ENCODE results near the gene RANBP3. TPM values are rescaled to one million over a fixed set of nuclear protein-coding genes. Genes with fewer than 3 reads are reported as not detected.

Gene RANBP3
- total RNA-seq, 2 donors from 2014 or later, result 52.1 to 62.7 TPM

GRCh38 chr19:5894704-5895349, 83.1 kb downstream of the RANBP3 start:
- no peaks in the 10 kb centered on the region for H3K9me3 ChIP-seq
- no peak overlapping the region for H3K4me3 ChIP-seq
- TF ChIP-seq CTCF (IDR thresholded peaks at IDR 0.05), result no peak
- intact Hi-C loops (cut with DNase I), result loop anchor here (5.0 kb wide), 1 partner anchor 73 kb away; no protein-coding TSS in a partner anchor
- peaks cover 5% of the 10 kb centered on the region for H3K27me3 ChIP-seq
- no peaks in the 10 kb centered on the region for H3K4me1 ChIP-seq
- no peak for DNase-seq
- H3K27ac ChIP-seq, result no peak overlapping the region
- H3K9ac ChIP-seq (ENCODE audit: low read depth in 2 of 2, low read length in 2 of 2), result no peak overlapping the region
- H3K36me3 ChIP-seq, result no peaks in the 10 kb centered on the region

GRCh38 chr19:5893907-5894703, 83.8 kb downstream of the RANBP3 start:
- H3K27me3 ChIP-seq, result peaks cover 5% of the 10 kb centered on the region
- intact Hi-C loops (cut with DNase I), result loop anchor here (2.0 to 5.0 kb wide), 2 partner anchors 72 to 89 kb away; partner anchors contain the start of gene NRTN
- H3K27ac ChIP-seq, result no peak overlapping the region
- no peak for TF ChIP-seq CTCF (IDR thresholded peaks at IDR 0.05)
- no peaks in the 10 kb centered on the region for H3K36me3 ChIP-seq
- no peak overlapping the region for H3K4me3 ChIP-seq
- H3K4me1 ChIP-seq, result no peaks in the 10 kb centered on the region
- H3K9ac ChIP-seq (ENCODE audit: low read depth in 2 of 2, low read length in 2 of 2), result no peak overlapping the region
- no peaks in the 10 kb centered on the region for H3K9me3 ChIP-seq
- no peak for DNase-seq

GRCh38 chr19:5893296-5893903, 84.5 kb downstream of the RANBP3 start:
- intact Hi-C loops (cut with DNase I), result loop anchor here (2.0 to 5.0 kb wide), 2 partner anchors 71 to 89 kb away; partner anchors contain the start of gene NRTN
- H3K9me3 ChIP-seq, result no peaks in the 10 kb centered on the region

GRCh38 chr19:5892772-5893275, 85.1 kb downstream of the RANBP3 start:
- Histone ChIP-seq H3K27me3 (peaks cover 5% of the 10 kb centered on the region), H3K27ac (no peak overlapping the region), H3K4me3 (no peak overlapping the region), H3K9ac (ENCODE audit: low read depth in 2 of 2, low read length in 2 of 2) (no peak overlapping the region), H3K9me3 (no peaks in the 10 kb centered on the region), H3K4me1 (no peaks in the 10 kb centered on the region), H3K36me3 (no peaks in the 10 kb centered on the region)
- DNase-seq, result no peak
- intact Hi-C loops (cut with DNase I), result loop anchor here (2.0 to 5.0 kb wide), 2 partner anchors 71 to 88 kb away; partner anchors contain the start of gene NRTN
- TF ChIP-seq CTCF (IDR thresholded peaks at IDR 0.05), result no peak

More at GRCh38 chr19:5893296-5893903, 84.5 kb downstream of the RANBP3 start:
- H3K27me3 ChIP-seq, result peaks cover 5% of the 10 kb centered on the region
- no peak overlapping the region for H3K4me3 ChIP-seq
- no peaks in the 10 kb centered on the region for H3K4me1 ChIP-seq
- no peak for DNase-seq
- H3K36me3 ChIP-seq, result no peaks in the 10 kb centered on the region
- no peak overlapping the region for H3K27ac ChIP-seq
- H3K9ac ChIP-seq (ENCODE audit: low read depth in 2 of 2, low read length in 2 of 2), result no peak overlapping the region
- no peak for TF ChIP-seq CTCF (IDR thresholded peaks at IDR 0.05)
